ENCODE results near the gene NEK1.
"Not testable (repeated sequence)": the region's sequence is repeated elsewhere in the genome, so short reads cannot be mapped to it uniquely, and the experiment has no call there.

NEK1 gene

DNA sequence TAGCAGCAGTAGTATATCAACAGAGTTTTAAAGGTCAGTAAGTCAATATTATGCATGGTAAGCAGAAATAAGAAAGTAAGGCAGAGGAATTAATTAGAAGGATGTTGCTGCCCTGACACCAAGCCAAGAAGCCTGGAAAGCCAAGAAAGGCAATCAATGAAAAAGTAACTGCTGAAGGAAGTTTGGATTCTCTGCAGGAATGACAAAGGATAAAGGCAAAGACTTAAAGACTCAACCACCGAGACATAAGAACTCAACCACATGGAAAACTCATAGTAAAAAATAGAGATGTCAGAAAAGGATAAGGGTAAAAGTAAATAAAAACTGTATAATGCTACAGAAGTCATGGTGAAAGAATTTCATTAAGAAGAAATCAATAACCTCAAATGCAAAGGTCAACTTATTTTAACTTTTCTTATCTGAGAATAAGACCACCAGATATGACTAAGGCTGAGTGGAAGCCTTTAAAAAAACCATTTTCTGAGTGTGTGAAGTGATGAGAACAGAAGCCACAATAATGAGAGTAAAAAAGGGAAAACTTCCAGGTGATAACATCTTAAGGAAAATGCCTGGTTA lies 55.2 kb downstream of the NEK1 start:
- TF ChIP-seq GATA1 (IDR thresholded peaks at IDR 0.05; ENCODE audit: low read depth, low read length) (no peak), POLR2A (IDR thresholded peaks at IDR 0.05; ENCODE audit: low read length) (no peak)
- DNase-seq, result no peak

DNA sequence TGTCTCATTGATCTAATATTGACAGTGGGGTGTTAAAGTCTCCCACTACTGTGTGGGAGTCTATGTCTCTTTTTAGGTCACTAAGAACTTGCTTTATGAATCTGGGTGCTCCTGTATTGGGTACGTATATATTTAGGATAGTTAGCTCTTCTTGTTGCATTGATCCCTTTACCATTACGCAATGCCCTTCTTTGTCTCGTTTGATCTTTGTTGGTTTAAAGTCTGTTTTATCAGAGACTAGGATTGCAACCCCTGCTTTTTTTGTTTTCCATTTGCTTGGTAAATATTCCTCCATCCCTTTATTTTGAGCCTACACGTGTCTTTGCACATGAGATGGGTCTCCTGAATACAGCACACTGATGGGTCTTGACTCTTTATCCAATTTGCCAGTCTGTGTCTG lies 65.8 kb downstream of the NEK1 start:
- DNase-seq, result not testable (repeated sequence)

DNA sequence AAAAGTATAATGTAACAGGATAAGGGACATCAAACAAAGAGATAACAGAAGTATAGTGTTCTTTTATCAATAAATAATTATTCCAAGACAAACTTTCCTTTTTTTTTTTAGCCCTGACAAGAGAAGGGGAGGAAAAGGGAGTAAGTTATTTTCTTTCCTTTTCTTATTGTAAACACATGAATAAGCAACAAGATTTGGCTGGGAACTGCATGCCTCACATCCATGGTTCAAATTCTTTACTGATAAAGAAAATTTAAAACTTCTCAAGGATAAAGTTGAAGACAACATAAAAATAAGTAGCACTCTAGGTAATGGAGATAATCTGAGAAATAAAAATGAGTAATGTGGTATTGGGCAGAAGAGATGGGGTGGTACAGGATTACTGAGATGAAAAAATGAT lies 71.6 kb downstream of the NEK1 start:
- TF ChIP-seq POLR2A (IDR thresholded peaks at IDR 0.05; ENCODE audit: low read length), result no peak
- TF ChIP-seq GATA1 (IDR thresholded peaks at IDR 0.05; ENCODE audit: low read depth, low read length), result no peak
- DNase-seq, result no peak

DNA sequence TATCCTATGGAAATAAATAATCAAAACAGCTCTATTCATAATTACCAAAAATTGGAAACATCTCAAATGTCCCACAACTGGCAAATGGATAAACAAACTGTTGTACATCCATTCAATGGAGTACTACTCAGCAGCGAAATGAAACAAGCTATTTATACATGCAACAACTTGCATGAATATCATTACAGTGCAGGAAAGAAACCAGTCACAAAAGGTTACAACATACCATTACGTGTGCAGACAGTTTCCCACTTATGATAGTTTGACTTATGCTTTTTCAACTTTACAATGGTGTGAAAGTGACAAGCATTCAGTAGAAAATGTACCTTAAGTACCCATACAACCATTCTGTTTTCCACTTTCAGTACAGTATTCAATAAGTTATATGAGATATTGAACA lies 82.3 kb downstream of the NEK1 start:
- no peak for TF ChIP-seq POLR2A (IDR thresholded peaks at IDR 0.05; ENCODE audit: low read length)
- no peak for TF ChIP-seq GATA1 (IDR thresholded peaks at IDR 0.05; ENCODE audit: low read depth, low read length)
- DNase-seq, result no peak

DNA sequence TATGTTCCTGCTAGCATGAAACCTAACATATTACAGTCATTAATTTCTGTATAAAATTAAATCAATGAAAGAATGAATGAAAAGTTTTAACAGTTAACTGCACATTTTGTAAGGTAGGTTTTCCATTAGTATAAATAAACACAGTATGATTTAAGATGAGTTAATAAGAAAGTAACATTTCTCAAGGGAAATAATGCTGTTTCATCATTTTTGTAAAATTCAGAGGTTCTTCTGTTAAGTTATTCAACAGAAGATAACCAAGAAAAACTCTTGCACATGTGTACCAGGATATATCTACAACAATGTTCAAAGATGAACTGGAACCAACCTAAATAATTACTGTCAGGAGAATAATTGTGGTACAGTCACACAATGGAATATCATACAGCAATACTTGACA lies 88.6 kb downstream of the NEK1 start:
- TF ChIP-seq POLR2A (IDR thresholded peaks at IDR 0.05; ENCODE audit: low read length) (no peak), GATA1 (IDR thresholded peaks at IDR 0.05; ENCODE audit: low read depth, low read length) (no peak)
- DNase-seq, result no peak

DNA sequence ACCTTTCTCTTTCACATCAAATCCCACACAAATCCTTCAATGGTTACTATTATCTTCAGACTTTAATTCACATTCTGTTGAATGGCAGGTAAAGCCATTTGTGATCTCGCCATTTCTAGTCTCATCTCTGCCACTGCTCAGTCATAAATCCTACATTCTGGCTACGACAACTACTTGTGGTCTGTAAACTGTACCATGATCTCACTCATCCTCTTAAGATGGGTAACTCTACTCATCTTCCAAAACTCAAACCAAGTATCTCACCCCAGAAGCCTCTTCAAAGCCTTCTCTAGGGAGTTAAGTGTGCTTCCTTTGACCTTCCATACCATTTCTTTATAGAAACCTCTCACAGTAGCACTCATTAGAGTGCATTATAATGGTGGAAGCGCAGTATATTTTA lies 101.8 kb downstream of the NEK1 start:
- DNase-seq, result no peak
- TF ChIP-seq POLR2A (IDR thresholded peaks at IDR 0.05; ENCODE audit: low read length), result no peak
- no peak for TF ChIP-seq GATA1 (IDR thresholded peaks at IDR 0.05; ENCODE audit: low read depth, low read length)

DNA sequence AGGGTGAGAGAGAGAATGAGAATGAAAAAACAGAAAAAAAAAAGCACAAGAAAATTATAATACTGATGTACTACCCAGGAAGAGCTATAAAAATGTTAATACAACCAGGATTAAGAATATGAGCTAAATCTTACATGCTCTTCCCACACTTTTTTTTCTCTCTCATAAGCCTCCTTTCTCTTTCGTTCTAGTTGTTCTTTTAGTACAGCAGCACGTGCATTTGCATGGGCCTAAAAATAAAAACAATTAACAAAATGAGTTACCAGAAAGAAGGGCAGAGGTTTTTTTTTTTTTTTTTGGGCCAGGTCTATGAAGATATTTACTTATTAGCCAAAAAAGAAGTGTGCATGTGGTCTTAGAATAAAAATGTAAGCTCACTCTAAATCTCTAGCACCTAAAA lies 105.5 kb downstream of the NEK1 start:
- TF ChIP-seq GATA1 (IDR thresholded peaks at IDR 0.05; ENCODE audit: low read depth, low read length), result no peak

DNA sequence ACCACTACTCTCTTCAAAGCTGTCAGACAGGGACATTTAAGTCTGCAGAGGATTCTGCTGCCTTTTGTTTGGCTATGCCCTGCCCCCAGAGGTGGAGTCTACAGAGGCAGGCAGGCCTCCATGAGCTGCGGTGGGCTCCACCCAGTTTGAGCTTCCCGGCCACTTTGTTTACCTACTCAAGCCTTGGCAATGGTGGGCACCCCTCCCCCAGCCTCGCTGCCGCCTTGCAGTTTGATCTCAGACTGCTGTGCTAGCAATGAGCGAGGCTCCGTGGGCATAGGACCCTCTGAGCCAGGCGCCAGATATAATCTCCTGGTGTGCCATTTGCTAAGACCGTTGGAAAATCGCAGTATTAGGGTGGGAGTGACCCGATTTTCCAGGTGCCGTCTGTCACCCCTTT lies 112.5 kb downstream of the NEK1 start:
- DNase-seq, result not testable (repeated sequence)

More for the DNA sequence above, 105.5 kb downstream of the NEK1 start:
- no peak for DNase-seq

DNA sequence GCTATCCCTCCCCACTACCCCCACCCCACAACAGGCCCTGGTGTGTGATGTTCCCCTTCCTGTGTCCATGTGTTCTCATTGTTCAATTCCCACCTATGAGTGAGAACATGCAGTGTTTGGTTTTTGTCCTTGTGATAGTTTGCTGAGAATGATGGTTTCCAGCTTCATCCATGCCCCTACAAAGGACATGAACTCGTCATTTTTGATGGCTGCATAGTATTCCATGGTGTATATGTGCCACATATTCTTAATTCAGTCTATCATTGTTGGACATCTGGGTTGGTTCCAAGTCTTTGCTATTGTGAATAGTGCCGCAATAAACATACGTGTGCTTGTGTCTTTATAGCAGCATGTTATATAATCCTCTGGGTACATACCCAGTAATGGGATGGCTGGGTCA lies 118.1 kb downstream of the NEK1 start:
- not testable (repeated sequence) for DNase-seq

DNA sequence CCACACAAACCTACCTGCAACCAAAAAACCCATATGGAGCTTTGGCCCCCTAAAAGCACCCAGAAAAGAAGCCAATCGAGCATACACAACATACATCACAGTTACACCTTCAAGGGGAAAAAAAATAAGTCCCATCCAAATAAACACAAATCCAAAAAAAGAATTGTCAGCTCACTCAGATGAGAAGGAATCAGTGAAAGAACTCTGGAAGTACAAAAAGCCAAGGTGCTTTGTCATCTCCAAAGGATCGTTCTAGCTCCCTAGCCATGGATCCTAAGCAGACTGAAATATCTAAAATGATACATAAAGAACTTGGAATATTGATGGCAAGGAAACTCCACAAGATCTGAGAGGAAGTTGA lies 119.2 kb downstream of the NEK1 start:
- no peak for TF ChIP-seq GATA1 (IDR thresholded peaks at IDR 0.05; ENCODE audit: low read depth, low read length)
- DNase-seq, result no peak

DNA sequence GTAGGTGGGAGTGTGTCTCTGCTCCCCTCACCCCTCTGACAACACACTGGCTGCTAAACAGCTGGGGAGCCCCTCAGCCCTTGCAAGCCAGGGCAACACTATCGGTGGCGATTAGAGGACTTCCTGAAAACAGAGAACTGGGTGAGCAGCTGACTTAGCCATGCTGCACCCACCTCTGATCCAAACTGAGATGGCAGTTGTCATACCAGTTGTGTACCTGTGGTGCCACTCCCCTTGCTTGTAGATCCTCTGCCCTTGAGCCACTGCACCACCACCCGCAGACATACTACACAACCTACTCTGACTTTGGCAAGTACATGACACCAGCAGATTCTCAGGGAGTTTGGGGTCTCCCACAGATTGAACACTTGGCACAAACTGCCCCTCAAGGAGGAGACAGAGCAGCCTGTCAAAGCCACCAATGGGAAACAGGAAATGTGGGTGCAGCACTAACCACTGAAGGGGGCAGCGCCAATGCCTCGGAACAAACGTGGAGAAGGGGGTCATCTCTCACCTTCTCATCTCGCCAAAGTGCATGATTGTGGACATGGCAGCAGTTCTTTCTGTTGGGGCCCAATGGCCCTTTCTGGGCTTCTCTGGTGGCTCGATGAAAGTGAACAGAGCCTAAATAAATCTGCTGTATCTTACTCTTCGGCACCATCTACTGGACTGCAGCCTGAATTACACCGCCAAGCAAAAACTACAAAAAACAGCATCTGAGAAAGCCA lies 119.8 kb downstream of the NEK1 start:
- peak; percentile 45 to 61 for DNase-seq
- no peak for TF ChIP-seq GATA1 (IDR thresholded peaks at IDR 0.05; ENCODE audit: low read depth, low read length)
- no peak for TF ChIP-seq POLR2A (IDR thresholded peaks at IDR 0.05; ENCODE audit: low read length)

DNA sequence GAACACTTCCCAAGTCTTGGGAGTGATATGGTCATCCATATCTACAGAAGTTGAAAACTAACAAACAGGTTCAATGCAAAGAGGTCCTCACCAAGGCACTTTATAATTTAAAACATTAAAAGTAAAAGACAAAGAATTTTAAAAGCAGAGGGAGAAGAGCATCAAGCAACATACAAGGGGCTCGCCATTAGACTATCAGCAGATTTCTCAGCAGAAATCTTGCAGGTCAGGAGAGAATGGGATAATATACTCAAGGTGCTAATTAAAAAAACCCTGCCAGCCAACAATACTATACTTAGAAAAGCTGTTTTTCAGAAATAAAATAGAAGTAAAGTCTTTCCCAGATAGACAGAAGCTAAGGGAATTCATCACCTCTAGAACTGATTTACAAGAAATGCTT lies 121.2 kb downstream of the NEK1 start:
- TF ChIP-seq GATA1 (IDR thresholded peaks at IDR 0.05; ENCODE audit: low read depth, low read length) (no peak), POLR2A (IDR thresholded peaks at IDR 0.05; ENCODE audit: low read length) (no peak)
- DNase-seq, result no peak

DNA sequence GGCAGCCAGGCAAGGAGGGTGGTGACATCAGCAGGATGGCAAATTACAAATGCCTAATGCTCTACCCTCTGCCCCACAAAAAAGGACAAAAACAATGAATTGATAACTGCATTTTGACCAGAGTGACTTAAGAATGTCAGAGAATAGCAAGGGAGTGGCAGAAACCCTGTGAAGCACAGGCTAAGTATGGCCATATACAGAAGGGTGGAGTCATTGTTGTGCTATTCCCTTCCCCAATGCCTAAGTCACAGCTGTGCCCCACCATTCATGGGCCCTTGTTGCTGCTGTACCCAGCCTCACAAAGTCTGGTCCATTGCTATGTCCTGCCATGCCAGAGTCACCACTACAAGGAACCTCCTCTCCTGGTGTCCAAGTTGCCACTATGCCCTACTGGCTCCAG lies 123.1 kb downstream of the NEK1 start:
- DNase-seq, result no peak
- TF ChIP-seq GATA1 (IDR thresholded peaks at IDR 0.05; ENCODE audit: low read depth, low read length) (no peak), POLR2A (IDR thresholded peaks at IDR 0.05; ENCODE audit: low read length) (no peak)

DNA sequence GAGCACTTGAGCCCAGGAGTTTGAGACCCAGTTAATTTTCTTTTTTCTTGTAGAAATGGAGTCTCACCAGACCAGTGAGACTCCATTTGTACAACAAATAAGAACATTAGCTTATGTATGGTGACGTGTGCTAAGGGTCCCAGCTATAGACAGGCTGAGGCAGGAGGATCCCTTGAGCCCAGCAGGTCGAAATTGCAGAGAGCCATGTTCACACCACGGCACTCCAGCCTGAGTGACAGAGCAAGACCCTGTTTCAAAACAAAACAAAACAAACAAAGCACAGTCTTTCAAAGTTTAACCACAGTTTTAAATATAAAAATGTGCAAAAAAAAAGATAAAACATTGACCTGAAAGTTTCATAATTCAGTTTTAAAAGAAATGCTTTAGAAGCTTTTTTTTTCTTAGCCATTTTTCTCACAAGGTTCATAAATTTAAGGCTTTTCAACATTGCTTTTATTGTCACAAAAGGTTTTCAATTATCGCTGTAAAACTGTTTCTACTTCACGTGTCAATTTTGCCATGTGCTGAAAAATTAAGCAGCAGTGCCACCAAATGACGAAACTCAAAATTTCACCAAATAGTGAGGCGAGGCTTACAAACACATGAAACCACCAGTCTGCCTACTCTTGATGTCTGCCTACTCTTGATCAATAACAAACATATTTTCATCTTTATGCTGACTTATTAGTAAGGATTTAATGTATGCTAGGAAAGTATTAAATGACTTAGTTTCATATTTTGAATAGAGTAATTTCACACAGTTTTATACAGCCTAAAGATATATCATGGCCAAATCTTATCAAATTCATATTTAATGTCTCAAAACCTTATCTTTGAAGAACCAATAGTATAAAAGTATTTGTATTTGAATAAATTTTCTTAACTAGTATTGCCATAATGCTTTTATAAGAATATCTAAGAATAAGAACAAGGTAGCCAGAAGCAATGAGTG lies 126.3 kb downstream of the NEK1 start:
- DNase-seq, result peak; percentile 51 to 66
- TF ChIP-seq GATA1 (IDR thresholded peaks at IDR 0.05; ENCODE audit: low read depth, low read length) (no peak), POLR2A (IDR thresholded peaks at IDR 0.05; ENCODE audit: low read length) (no peak)

DNA sequence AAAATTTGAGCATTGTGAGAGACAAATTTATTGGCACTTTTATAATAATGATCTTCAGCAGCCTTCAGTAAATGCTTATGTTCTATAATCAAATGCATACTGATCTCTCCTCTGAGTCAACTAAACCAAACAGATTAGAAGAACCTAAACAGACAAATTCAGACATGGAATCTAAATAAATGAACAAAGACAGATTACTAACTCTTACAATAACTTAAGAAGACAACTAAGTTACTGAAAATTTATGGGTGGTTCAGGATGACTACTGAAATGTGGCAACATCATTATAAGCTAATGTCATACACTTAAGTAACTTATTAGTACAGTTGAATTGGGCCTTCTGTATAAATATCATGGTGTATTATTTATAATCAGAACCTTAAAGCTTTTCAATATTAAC lies 127.3 kb downstream of the NEK1 start:
- TF ChIP-seq GATA1 (IDR thresholded peaks at IDR 0.05; ENCODE audit: low read depth, low read length) (no peak), POLR2A (IDR thresholded peaks at IDR 0.05; ENCODE audit: low read length) (no peak)
- no peak for DNase-seq

All from erythroblast (primary cell).